Left renal pelvis (tissue), 4 donors: ENCODE measurements around the gene CD93. TPM values are rescaled to one million over a fixed set of nuclear protein-coding genes. Genes with fewer than 3 reads are reported as not detected.

Source experiments
- DNase-seq, 4 donors: peaks; one replicate each; pipeline ENCODE4 v3.0.0-alpha.2; 2013; ENCODE audit warnings: low read depth in 4 of 4, low spot score in 3 of 4
- polyA plus RNA-seq, 4 donors: library from polyadenylated mRNA; unstranded; fragments of 120-200 nt; gene quantifications; one replicate each; pipeline ENCODE4 v1.2.1, GENCODE V29; 2013; ENCODE audit not compliant: insufficient read length in 4 of 4

The CD93 gene
- polyA plus RNA-seq, 4 donors = 35.4 to 47.4 (median 39.5) TPM

DNA sequence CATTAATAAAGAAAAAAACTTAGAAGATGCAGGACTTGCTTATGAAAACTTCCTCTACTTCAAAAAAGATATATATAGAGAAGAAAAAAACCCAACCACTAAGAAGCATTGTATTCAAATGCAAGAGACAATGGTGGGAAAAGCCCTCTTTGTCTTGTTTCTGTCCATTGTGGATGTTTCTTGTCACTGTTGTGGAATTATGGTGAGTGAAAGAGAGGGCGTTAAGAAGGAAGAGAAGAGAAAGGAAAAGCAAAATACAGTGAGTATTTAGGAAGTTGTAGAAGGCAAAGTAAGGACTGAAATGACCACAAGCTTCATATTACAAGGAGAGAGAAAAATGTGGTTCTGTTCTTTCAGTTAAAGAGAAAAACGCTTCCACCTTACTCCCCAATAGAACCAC is 22.5 kb downstream of the CD93 start:
- DNase-seq = no peak

DNA sequence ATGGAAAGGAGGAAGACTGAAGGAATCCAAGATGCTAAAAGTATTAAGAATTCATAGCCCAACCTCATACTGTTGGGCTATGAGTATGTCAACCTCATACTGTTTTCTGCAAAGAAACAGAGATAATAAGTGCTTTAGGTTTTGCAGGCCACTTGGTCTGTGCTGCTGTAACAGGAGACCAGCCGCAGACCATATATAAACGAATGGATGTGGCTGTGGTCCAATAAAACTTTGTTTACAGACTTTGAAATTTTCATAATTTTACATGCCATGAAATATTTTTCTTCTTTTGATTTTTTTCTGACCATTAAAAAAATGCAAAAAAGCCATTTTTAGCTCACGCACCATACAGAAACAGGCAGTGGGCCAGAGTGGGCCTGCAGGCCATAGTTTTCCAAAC is 23.0 kb downstream of the CD93 start:
- DNase-seq = no peak

DNA sequence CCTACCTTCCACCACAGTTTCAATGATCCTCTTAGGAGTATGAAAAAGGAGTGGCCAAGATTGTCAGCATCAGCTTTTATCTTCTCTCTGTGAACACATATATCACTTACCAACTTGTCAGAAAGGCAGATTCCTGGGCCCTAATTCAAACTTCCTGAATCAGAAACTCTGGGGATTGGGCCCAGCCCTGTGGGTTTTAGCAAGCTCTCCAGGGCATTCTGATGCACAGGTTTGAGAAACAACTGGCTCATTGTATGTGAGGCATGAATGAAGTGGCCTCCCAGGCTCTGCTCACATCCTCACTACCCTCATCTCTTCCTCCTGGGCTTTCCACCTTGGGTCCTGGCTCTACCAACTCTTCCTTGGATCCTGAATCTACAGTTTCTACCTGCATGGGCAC is 23.5 kb downstream of the CD93 start:
- no peak for DNase-seq

DNA sequence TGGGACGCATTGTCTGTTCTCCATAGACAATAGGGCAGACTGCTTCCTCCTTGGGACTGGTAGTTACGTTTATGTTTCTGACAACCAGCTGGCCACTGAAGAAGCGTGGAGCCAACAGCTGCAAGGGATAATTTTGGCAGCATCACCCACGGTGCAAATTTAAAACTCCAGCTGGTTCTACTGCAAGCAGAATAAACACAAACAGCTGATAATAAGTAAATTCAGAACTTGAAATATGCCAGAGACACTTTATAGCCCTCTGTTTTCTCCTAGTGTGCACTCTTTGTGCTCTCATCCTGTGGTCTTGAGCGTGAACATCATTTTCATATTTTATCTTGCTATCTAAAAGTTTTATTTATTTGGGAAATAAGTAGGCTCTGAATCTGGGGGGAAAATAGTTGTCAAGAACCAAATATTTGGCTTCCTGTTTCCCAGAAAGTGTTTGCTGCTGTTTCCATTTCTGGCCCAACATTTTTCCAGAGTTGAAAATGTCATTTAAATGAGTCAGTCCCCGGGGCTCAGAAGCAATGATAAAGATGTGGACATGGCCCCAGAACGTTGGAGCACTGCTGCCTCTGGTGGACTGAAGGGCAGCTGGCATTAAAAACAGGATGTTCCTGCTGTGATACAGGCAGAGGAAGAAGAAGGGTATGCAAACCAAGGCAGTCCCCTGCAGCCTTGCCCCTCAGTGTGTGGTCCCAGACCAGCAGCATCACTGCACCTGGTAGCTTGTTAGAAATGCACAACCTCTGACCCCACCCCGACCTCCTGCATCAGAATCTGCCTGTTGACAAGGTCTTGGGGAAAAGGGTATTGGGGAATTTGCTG is 24.2 kb downstream of the CD93 start:
- DNase-seq = peak in 1 of 4 donors; percentile 41

DNA sequence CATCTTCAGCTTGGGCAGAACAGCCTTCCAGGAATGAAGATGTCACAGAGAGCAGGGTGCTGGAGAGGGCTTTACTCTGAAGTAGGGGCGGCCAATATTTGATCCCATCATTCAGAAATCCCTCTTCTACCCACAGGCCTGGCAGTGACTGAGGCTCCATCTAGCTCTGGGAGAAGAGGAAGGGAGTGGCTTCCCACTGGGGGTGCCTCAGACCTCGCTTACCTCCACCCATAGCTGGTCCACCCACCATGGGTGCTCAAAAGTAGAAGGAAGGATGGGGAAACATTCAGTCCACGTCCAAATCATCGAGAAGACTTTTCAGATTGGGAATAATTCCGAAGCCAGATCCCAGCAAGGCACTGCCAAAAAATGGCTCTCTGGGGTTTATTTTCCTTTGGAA is 24.9 kb downstream of the CD93 start:
- DNase-seq = no peak

DNA sequence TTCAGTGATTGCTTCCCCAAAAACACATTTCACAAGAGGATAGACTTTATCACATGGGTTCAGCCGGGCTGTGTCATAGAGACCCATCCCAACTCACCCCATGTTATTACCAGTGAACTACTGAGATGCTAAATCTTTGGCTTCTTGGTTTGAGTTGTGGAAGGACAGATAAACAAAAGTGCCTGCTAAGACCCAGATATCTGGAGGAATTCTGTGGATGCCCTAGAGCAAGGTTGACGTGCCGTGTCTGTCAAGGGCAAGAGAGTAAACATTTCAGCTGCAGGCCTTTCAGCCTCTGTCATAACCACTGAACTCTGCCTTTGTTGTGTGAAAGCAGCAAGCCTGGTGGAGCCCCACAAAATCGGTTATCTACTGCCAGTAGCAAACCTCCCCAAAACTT is 25.5 kb downstream of the CD93 start:
- DNase-seq = no peak

DNA sequence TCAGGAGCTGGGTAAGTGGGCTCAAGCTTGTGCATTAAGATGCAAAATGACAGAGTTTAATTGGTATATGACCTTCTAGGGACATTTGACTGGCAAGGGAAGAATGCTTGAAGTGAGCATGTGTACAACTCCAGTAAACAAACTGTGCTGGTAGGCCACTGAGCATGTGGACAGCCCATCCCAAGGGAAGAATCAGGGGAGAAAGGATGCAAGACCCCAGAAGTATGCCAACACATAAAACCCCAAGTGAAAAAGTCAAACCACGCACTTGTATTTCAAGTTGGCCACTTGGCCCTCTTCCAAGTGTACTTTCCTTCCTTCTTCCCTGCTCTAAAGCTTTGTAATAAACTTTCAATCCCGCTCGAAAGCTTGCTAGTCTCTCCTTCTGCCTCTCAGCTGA is 26.3 kb downstream of the CD93 start:
- no peak for DNase-seq

DNA sequence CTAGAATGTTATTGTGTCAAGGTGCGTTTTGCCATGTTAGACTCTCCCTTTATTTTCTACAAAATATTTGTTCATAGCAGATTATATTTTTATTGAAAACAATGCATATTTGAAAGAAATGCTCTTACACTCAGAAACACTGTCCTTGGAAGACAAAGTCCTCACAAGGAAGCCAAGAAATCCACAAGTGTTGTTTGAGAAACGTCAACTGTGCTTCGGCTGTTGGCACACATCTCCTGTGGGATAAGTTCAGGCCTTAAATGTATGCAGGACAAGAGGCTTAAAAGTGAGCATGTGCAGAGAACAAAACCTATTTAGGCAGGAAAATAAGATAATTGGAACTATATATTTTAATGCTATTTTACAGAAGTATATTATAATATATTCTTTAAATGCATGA is 27.1 kb downstream of the CD93 start:
- DNase-seq = no peak

DNA sequence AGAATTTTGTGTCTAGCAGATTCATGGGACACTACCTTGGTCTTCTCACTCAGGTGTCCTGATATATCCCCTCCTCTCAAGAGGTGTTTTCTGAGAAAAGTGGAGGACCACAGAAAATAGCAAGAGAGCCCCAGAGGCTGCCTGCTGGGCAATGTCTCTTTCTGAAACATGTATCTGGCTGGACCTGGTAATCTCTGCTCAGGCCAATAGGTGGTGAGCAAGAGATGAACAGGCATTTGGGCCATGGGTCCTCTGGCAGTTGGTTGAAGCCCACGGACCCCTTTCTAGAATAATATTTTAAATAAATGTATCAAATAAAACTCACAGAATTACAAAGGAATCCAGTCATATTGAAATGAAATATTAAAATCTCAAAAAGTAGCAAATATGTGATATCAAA is 27.9 kb downstream of the CD93 start:
- DNase-seq = no peak

DNA sequence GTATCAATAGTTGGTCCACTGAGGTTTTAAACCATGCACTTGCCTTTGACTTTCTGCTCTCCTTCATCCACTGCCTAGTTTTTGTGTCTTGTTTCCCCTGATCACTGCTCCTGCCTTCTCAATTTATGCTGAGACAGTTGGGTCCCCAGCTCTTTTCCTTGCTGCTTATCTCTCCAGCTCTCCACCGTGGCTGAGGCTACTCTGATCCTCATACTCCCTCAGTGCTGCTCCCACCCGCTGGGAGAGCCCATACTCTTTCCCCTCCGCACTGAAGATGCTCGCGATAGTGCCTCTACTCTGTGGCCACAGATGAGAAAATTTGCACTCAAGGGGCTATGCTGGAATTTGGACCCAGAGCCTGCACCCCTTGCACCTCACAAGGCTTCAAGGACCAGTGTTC is 33.2 kb downstream of the CD93 start:
- no peak for DNase-seq

DNA sequence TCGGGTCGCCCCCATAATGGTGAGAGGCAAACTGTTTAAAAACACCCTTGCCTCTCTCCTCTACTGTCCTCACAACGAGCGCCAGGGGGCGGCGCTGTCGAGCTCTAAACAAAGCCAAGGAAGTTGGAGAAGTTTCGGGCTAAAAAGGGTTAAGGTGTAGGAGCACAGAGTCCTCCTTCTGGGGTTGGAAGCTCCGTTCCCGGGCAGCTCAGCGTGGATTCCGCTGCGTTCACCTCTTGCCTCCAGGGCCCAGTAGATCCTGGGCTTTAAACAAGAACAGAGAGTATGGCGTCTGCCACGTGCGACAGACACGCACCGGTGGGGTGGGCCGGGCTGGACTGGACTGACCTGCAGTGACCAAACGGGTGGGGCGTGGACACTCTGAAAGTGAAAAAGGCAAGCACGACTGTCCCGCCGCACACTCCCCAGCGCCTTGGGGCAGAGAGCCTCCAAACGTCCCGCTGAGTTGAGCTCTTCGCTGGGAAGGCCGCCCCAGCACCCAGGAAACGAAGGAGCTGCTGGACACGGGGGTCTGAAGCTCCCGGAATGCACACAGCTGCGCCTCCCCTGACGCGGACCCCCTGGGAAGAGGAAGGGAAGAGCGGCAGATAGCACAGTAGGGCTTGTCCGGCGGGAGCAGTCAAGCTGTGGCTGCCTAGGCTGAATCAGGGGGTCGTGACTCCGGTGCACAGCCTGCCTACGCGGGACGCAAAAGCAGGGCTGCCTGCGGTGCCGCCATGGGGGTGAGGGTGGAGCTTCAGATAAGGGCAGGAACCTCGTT is 35.1 kb downstream of the CD93 start:
- peak in 2 of 4 donors; percentile 69 to 73 for DNase-seq

DNA sequence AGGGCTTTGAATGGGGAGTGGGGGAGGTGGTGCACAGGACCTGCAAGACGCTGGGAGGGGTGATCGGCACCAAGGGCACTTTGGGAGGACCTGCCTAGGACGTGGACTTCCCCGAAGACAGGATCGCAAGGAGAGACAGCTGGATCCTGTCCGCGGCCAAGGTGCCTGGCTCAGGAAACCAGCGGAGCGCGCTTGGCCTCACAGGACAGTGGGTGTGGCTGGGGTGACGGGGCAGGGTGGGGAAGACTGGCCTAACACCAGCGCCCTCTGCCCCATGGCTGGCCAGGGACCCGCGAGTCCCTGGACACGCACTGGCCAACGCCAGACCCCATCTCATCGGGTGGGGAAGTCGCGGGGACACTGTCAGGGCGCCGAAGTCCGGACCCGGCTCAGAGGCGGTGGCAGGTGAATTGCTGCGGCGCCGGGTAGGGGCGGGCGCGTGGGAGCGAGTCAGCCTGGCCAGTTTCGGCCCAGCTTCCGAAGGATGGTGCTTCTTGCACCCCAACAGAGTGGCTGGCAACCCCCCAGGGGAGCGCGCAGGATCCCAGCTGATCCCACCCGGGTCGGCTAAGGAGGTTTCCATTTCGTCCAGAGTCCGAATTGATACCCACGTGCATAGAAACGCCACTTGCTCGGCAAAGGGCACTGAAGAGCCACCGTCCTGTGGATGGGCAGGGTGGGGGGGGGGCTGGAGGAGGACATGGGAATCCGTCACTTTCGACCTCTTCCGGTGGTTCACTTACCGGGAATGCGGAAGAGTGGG is 35.9 kb downstream of the CD93 start:
- DNase-seq = no peak

DNA sequence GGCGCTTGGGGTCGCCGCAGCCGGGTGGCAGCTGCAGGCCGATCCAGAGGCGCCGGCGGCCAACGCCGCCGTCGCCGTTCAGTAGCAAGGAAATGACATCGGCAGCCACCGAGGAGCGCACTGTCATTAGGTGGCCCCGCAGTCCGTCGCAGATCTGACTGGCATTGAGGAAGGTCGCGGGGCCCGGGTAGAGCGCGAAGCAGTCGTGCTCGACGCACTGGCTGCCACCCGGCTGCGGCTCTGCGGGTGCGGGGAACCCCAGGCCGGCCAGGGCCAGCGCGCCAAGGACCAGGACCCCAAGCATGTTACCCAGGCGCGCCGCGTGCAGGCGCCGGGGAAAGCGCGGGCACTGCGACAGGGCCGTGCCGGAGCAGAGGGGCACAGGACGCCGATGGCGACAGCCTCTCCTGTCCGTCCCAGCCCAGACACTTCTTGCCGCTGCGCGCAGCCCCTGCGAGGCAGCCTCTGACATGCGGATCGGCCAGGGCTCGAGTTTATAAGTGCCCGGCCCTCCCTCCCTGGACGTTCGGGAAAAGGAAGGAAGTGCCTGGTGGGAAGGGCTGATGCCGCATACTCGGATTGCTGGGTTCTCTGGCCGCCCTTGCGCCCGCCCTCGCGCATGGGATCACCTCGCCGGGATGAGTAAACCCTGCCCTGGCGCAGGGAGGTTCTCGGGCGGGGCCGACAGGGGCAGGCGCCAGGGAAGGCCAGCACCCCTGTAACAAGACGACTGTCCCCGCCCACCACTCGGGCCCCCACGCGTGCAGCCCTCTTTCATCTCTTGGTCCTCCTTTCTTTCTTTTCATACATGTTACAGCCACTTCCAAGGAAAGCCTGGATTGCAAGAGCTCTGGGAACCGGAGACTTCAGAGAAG is 36.7 kb downstream of the CD93 start, which contains the start of gene THBD:
THBD (minus strand) TSS at position 472 of the 875 bp plus-strand sequence; CDS start at position 304, 168 bp downstream.
- DNase-seq = no peak

DNA sequence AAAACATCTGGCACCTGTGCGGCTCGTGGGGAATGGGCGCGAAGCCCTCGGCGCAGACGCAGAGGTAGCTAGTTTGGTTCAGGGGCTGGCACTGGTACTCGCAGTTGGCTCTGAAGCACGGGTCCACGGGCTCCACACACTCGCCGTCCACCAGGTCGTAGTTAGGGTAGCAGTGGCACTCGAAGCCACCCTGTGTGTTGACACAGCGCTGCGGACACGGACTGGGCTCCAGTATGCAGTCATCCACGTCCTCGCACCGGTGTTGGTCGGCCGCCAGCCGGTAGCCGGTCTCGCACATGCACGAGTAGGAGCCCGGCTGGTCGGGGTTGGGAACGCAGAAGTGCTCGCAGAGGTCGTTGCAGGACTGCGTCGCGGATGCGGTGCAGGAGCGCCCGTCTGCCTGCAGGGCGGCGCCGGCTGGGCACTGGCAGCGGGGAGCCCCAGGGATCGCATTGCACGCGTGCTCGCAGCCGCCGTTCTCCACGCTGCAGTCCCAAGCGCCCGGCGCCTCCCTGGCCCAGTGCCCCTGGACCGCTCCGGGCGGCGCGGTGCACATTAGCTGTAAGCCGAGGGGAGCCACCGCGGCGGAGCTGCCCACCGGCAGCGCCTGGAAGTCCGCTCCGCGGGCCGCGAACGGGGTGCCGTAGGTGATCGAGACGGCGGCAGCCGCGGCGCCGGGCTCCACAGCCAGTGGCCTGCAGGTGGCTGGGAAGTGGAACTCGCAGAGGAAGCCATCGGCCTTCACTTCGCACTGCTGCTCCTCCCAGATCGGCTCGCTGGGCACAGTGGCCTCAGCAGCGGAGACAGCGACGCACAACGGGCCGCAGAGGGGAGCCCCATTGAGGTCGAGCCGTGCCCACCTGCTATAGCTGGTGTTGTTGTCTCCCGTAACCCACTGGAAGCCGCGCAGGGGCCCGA is 37.6 kb downstream of the CD93 start:
- no peak for DNase-seq

DNA sequence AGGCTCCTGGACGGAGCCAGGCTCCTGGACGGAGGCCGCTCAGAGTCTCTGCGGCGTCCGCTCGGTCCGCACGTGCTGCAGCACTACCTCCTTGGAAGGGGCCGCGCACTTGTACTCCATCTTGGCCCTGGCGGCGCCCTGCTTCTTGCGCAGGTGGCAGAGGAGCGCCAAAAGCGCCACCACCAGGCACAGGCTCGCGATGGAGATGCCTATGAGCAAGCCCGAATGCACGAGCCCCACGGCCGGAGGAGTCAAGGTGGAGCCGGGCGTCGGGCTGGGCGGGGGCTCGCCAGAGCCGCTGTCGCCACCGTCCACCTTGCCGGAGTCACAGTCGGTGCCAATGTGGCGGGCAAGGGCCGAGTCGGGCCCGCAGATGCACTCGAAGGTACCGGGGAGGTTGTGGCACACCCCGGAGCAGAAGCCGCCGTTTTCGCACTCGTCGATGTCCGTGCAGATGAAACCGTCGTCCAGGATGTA is 38.3 kb downstream of the CD93 start:
- DNase-seq = no peak

DNA sequence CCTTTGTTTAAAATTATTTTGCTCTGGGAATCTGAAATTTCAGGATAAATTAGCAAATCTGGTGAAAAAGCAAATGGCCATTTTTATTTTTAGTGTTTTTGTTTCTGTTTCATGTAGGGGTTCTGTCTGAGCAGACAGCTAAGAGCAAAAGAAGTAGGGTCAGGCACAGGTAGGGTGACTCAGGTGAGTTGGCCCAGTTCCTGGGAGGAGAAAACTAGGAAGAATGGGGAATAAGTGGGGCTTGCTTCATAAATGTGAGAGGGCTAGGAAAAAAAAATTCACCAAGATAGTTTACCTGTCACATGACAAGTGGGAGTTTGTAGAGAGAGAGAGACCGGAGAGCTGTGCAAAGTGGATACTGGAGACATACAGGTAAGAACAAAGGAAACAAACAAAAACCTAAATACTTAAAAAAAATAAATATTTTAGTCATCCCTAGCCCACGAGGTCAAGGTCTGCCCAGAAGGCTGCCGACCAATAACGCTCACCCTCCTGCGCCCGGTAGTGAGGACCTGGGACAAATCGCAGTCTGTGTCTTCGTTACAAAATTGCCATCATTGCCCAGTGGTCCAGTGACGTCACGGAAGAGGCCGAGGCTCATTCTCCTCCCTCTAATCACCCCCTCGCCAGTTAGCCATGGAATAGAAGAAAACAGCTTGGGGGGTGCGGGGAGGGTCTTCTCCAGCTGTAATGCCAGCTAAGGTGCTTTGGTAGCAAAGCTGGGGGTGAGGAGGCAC is 39.0 kb downstream of the CD93 start:
- no peak for DNase-seq

DNA sequence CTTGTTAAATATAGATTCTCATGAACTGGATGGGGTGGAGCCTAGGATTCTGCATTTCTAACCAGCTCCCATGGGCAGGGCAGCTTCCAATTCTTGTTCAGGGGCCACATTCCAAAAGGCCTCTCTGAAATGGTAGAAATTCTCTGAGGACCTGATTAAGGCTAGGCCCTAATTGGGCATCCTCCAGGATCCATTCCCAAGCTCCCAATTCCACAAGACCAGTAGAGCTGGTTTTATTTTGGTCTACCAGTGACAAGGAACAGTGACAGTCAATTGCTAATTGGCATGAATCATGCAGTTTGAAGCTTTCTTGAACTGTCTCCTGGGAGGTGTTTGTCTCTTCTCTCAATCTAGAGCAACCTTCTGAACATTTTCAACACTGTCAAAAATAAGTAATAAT is 39.7 kb downstream of the CD93 start:
- no peak for DNase-seq

DNA sequence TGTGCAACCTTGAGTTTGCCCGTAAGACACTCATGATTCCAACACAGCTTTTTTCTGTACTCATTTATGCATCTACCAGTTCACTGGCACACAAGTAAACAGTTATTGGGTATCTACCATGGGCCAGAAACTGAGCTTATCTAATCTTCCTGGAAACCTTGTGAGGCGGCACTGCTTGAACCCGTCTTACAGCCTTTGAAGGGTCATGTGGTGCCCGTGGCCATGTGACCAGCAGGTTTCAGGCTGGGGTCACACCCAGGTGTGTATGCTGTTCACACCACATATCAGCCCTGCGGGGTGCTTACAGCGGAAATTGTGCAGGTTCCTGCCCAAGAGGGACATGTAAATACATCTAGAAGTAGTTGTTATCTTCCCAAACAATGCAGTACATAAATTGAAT is 42.7 kb downstream of the CD93 start:
- no peak for DNase-seq
